AG20443 (cell line): ENCODE data around the gene DMWD.
"Not testable (repeated sequence)": the region's sequence is repeated elsewhere in the genome, so short reads cannot be mapped to it uniquely, and the experiment has no call there.

ENCODE experiments used
- DNase-seq: peaks from one replicate; pipeline ENCODE4 v3.0.0; 2012; ENCODE audit warnings: low spot score, mixed read lengths

The DMWD gene

DNA sequence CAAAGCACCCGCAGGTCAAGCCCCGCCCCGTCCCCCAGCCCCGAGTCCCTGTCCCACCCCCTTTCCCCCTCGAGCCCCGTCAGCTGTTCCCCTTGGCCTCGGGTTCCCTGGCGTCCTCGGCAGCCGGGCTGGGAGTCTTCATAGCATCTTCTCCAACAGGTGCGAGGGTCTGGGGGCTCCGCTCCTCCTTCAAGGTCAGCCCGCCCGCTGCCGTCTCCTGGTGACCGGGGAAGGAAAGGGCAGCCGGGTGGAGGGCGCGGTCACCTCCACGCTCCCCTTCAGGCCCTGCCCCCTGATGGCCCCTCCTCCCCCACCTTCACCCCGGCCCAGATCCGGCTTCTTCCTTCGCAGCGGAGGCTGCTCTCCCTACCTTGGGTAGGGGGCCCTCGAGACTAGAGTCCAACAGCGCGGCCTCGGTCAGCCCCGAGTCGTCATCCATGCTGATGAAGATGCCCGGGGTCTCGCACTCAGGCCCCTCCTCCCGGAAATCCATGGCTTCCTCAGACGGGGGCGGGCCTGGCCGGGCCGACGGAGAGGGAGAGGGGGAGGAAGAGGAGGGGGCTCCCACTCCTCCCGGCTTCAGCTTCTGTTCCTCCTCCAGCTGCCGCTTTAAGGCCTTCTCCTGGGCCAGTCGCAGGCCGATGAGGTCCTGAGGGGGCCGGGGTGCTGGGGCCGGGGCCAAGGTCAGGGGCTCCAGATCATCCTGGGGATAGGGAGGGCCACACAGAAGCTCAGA, 23.0 kb upstream of the DMWD start:
- DNase-seq, result no peak

GRCh38 chr19:45814851-45815480, 22.3 kb upstream of the DMWD start, which contains the start of gene RSPH6A:
Gene RSPH6A (minus strand): TSS chr19:45815308. CDS start chr19:45815176, 132 bp downstream.
- no peak for DNase-seq

- DNase-seq, result peak; percentile 70
Observed at GRCh38 chr19:45814166-45814780, 21.6 kb upstream of the DMWD start.

- no peak for DNase-seq
Observed at GRCh38 chr19:45812297-45812696, 19.7 kb upstream of the DMWD start.

GRCh38 chr19:45809643-45810159, 17.1 kb upstream of the DMWD start:
- no peak for DNase-seq

DNA sequence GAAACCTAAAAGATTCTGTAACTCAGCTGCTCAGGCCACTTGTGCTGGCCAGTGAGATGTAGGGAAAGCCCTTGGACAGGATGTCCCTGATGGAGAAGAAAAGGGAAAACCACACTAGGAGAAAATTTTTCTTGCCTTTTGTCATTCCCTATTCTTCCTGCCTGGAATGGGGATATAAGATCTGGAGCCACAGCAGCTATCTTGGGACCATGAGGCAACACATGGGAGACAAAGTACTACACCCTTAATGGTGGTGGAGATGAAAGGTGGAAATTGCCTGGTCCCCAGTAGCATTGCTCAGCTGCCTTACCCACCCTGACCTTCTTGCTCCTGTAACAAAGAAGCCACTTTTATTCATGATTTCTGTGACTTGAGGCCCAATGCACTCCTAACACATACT, 13.1 kb upstream of the DMWD start:
- DNase-seq, result no peak

DNA sequence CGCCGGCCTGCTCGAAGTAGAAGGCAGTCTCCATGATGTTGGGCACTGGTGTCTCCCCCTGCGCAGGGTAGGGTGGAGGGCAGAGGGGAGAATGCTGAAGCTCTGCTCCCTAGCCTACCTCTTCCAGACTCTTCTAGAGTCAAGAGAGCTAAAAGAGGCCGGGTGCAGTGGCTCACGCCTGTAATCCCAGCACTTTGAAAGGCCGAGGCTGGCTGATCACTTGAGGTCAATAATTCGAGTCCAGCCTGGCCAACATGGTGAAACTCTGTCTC, 12.2 kb upstream of the DMWD start:
- DNase-seq, result no peak

- DNase-seq, result no peak
Observed at GRCh38 chr19:45804140-45804958, 11.7 kb upstream of the DMWD start.

DNA sequence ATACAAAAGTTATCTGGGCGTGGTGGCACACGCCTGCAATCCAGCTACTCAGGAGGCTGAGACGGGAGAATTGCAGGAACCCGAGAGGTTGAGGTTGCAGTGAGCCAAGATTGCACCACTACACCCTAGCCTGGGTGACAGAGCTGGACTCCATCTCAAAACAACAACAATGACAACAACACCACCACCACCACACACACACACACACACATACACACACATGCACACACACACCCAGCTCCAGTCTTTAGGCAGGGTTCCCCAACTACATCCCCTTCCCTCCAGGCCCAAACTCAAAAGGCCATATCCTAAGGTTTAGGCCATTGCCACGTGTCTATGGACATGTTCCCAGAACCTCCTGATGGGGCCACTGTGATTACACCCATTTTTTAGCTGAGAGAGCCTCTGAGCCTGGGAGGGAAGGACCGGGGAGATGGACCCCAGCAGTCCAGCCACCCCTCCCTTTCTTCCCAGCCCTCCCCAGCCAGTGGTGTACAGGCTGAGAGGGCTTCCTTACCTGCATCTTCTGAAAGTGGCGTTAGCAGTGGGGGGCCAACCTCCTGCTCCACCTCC, 9.0 kb upstream of the DMWD start:
- DNase-seq, result no peak

DNA sequence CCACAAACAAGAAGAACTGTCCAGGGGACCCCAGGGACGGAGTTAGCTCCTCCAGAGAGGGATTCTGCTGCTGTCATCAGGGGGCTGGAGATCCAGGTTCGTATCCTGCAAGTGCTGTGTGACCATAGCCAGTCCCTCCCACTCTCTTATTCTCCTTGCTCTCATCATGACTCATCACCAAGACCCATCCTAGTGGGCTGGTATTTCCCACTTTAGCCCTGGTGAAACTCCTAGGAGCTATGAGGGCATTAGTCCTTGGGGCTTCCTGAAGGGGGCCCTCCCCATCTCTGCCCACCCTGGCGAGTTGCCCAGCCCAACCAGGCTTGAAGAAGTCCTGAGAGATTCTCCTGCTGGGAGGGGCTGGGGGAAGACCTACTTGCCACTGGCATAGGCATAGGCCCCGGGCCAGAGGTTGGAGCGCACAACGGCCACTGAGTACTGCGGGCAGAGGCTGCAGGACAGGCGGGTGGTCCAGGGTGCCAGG, 7.5 kb upstream of the DMWD start:
- DNase-seq, result no peak

- DNase-seq, result not testable (repeated sequence)
Observed at GRCh38 chr19:45799541-45799940, 6.9 kb upstream of the DMWD start.

DNA sequence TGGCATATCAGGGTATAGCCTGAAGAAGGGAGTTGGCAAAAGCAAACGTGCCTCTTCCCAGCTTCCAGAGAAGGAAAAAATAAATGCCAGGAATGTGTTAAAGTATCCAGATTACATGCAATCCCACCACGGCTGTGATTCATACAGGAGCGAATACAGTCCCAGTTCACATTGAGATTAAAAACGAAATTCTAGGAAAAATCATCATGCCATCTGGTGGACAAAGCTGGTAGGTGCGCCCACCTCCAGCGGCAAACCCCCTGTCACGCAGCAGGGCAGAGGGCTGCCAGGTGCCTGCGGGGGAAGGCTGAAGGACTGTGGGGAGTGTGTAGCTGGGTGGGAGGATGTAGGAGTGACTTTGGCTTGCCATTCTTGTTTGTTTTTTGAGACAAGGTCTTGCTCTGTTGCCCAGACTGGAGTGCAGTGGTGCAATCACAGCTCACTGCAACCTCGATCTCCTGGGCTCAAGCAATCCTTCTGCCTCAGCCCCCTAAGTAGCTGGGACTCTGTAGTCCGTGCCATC, 6.4 kb upstream of the DMWD start:
- peak; percentile 89 for DNase-seq

DNA sequence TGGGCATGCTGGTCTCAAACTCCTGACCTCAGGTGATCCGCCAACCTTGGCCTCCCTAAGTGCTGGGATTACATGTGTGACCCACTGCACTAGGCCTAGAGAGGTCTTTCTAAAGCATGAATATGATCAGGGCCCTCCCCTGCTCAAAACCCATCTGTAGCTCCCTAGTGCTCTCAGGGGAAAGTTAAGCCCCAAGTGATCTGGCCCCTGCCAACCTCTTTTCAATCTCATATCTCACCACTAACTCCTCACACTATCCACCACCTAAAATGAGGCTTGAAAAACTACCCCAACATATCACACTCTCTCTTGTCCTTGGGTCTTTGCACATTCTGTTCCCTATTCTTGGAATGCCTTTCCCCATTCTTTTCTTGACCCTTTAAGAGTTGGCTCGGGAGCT, 2.0 kb upstream of the DMWD start:
- no peak for DNase-seq

DNA sequence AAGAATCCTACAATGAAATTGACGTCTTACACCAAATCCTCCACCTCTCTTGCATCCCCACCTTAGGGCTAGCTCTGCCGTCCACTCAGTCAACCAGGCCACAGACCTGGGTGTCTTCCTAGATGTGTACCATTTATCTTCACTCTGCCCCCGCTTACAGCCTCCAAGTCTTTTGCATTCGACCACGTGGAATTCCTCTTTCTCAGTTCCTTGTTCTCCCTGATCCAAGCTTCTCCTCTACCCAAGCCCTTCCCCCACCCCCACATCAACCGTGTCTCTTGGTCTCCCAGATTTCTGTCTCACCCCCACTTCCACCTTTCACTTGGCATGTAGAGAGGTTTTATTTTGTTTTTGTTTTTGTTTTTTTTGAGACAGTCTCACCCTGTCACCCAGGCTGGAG, 1.2 kb upstream of the DMWD start:
- DNase-seq, result no peak

GRCh38 chr19:45793178-45793564, 526 bp upstream of the DMWD start:
- DNase-seq, result no peak

DNA sequence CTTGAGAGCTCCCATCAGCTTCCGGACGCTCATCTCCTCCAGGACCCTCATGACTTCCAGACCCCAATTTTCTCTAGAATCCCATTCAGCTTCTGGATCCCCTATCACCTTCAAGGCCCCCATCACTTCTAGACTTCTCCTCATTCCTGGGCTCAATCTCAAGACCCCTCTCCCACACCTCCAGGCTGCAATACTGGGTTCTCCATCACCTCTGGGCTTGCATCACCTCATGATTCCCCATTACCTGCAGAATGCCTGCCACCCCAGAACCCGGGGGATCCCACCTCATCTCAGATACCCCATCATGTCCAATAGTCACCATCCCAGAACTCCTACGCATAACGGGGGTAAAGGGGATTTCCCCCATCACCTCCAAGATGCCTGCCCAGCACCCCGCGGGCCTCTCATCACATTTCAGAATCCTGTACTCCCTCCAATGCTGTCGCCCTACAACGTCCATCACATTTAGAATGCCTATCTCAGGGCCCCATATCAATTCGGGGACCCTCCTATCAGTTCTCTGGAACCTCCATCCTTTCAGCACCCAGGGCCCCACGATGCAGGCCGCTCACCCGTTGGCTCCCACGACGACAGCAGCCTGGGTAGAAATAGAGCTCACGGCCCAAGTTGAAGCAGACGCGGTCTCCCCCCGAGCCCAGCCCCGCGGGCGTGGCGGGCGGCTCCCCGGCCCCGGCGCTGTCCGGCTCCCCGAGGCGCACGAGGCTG, 738 bp downstream of the DMWD start:
- DNase-seq, result no peak

DNA sequence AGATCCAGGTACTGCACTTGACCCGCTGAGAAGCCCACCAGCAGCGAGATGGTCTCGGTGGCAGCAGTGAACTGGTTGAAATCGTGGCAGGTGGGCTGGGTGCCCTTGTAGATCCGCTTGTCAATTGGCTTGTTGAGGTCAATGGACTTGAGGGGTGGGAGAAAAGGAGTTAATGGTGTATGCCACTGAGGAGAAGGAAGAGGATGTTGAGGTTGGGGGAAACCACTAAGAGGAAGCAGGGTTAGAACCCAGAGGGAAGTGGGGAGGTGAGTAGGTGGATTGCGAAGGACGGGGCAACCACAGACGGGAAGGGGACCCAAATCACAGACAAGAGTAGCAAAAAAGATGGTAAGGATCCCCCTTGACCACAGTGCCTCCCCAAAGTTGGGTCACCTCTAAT, 1.7 kb downstream of the DMWD start:
- DNase-seq, result no peak

DNA sequence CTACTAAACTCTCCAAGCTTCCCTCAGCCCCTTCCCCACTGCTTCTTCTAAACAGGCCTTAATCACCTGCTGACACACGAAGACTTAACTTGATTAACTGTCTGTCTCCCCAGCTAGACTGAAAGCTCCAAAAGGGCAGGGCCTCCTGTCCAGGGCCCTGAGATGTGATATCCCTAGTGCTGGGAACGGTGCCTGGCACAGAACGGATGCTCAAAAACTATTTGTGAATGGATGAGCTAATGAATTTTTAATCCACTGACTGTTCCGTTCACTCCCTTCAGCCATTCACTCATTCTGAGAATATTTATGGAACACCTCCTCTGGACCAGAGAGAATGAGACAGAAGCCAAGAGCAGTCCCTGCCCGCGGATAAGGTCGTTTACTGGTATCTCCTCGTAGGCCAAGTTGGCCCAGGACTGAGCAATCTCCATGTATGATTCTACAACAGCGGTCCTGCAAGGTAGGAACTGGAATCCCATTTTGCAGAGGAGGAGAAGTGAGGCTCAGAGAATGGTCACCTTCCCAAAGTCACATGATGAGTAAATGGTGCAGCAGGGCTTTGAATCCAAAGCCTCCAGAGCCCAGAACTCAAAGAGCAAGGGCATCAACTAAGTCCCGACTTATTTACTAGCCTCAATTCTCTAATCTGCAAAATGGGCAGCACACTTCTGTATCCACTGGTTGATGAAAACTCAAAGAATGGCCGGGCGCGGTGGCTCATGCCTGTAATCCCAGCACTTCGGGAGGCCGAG, 3.4 kb downstream of the DMWD start:
- DNase-seq, result no peak

DNA sequence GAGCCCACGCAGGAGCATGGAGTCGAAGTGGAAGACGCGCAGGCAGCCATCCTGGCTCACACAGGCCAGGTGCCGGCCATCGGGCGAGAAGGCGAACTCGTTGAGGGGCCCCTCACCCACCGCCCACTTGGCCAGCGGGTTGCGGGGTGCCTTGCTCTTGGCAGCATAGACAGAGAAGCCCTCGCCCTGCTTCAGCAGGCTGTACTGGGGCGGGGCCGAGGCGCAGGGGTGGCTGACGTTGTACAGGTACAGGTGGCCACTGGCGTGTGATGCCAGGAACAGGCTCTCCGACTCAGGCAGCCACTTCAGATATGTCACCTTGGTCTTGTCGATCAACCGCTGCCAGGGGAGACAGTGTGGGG, 6.1 kb downstream of the DMWD start:
- no peak for DNase-seq

GRCh38 chr19:45785781-45786532, 6.7 kb downstream of the DMWD start:
- no peak for DNase-seq
